Raji (cell line): ENCODE measurements around the gene GREB1.

Experiments
- POLR2A ChIP-seq: IDR thresholded peaks from 2 replicates; pipeline ENCODE4 v1.6.1; 2011; ENCODE audit warnings: low read depth, low read length, control low read depth; ENCODE audit not compliant: insufficient read depth

Gene GREB1

GRCh38 chr2:11629851-11630250 is 96.0 kb downstream of the GREB1 start:
- no peak for TF ChIP-seq POLR2A

DNA sequence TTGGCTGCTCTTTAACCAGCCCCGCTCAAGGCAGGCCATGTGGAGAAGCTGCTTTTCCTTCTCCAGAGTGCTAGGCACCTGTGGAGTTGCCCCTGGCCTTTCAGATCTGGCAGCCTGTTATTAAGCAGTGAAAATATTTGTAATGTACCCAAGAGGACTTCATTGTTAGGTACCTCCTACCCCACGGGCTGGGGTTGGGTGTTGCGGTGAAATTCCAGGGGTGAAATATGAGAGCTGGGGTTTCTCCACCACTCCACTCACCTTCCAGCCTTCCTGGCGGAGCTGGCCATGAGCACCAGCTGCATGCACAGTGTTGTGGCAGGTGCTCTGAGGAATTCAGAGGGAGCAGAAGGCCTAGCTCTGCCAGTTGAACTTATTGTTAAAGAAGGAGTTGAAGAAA is 97.0 kb downstream of the GREB1 start:
- TF ChIP-seq POLR2A = no peak

DNA sequence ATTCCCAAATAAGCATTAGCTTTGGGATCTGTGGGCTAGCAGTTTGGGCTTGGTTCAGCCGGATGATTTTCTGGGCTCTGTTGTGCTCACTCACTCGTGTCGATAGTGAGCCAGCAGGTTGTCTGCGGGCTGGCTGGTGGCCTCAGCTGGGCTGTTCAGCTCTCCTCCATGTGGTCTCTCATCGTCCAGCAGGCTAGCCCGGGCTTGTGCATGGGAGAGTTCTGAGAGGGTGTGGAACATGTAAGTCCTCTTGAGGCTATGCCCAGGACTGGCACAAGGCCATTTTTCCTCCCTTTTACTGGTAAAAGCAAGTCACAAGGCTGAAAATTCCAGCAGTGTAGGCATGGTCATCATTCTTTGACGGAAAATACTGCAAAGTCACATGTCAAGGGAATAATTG is 97.6 kb downstream of the GREB1 start:
- no peak for TF ChIP-seq POLR2A

DNA sequence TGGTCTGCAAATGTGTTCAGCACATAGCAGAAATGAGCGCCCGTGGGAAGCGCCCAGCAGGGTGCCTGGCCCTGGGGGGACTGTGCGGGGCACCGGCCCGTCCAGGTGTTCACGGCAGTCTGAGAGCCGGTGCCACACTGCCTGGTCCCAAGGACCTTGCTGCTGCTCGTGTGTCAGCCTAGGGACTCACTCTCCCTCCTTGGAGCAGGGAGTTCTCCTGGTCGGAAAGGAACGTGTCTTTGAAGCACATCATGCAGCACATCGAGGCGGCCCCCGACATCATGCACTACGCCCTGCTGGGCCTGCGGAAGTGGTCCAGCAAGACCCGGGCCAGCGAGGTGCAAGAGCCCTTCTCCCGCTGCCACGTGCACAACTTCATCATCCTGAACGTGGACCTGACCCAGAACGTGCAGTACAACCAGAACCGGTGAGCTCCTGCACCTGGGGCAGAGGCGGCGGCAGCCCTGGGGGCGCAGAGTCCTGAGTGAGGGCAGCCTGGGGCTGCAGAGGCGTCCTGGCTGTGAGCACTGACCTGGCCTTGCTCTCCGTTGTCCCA is 100.2 kb downstream of the GREB1 start:
- no peak for TF ChIP-seq POLR2A

GRCh38 chr2:11634584-11634983 is 100.7 kb downstream of the GREB1 start:
- no peak for TF ChIP-seq POLR2A

DNA sequence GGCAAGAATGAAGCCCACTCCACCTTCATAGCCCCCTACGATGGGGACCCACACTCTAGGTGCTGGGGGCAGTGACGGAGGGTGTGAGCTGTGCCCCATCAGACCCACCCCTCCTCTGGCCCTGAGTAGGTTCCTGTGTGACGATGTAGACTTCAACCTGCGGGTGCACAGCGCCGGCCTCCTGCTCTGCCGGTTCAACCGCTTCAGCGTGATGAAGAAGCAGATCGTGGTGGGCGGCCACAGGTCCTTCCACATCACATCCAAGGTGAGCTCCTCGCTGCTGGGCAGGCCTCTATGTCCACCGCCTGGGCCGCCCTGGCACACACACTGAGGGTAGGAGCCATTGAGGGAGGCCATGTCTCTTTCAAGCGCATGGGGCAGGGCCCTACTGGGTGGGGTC is 101.3 kb downstream of the GREB1 start:
- TF ChIP-seq POLR2A = no peak

GRCh38 chr2:11636593-11637295 is 102.9 kb downstream of the GREB1 start:
- TF ChIP-seq POLR2A = no peak

DNA sequence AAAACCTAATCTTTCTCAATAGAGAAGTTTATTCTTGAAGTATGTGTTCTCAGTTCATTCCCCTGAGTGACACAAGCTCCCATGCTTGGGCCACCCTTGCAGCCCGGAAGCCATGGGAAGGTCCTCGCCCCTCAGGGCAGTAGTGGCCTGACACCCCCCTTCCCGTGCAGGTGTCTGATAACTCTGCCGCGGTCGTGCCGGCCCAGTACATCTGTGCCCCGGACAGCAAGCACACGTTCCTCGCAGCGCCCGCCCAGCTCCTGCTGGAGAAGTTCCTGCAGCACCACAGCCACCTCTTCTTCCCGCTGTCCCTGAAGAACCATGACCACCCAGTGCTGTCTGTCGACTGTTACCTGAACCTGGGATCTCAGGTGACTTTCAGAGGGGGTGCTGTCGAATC is 103.7 kb downstream of the GREB1 start:
- TF ChIP-seq POLR2A = no peak

DNA sequence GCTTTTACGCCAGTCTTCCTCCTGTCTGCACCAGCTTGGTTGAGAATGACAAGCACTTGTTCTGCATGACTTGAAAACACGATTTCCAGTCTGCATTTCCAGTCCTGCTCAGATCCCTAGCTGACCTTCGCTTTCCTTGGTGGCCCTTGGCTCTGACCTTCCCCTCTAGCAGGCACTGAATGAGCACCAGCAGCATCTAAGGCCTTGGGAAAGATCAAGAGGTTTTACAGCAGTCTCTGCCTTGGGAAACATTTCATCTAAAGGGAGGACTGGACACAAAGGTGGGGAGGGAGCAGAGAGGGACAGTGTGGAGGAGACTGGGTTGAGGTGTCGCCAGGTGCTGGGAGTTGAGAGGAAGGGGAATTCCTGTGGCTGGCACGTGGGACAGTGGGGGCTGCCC is 105.7 kb downstream of the GREB1 start:
- TF ChIP-seq POLR2A = no peak

DNA sequence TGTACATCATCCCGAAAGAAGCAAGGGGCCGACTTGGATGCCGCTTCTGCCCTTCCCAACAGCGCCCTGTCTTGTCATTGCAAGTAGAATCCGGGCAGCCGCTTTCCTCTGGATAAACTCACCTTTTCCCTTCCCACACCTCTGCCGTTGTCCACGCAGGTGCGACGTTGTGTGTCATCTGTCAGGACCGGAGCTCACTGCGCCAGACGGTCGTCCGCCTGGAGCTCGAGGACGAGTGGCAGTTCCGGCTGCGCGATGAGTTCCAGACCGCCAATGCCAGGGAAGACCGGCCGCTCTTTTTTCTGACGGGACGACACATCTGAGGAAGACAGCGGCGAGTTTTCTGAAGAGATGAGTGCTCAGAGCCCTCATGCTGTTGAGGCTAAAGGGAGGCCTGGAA is 106.3 kb downstream of the GREB1 start:
- TF ChIP-seq POLR2A = no peak

DNA sequence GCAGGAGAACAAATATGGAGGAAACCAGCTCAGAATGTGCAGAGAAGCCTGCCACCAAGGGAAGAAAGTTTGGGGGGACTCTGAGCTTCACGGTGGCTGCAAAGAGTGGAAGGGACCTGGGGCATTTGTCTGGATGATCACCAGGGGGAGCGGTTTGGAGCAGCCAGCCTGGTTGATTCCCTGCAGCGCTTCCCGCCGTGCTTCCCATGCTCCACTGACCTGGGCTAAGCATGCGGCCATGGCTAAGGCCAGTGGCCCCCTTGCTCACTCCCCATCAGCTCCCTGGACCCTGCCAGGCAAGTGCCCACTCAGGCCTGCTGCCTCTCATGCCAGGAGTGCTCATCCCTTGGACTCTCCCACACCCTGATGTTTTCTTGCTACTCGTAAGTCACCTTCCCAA is 109.1 kb downstream of the GREB1 start:
- no peak for TF ChIP-seq POLR2A

DNA sequence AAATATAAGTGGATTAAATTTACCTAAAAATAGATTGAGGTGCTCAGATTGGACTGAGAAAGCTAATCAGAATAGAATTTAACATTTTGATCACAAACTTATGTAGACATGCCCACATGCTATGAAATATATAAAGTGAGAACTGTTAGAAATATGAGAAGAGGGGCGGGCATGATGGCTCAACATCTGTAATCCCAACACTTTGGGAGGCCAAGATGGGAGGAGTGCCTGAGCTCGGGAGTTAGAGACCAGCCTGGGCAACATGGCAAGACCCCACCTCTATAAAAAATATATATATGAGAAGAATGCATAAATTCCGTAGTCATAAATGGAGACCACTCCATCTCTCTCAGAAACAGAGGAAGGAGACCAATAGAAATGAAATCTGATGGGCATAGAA is 110.4 kb downstream of the GREB1 start:
- no peak for TF ChIP-seq POLR2A

GRCh38 chr2:11646530-11646929 is 112.7 kb downstream of the GREB1 start:
- no peak for TF ChIP-seq POLR2A

GRCh38 chr2:11647834-11648600 is 114.2 kb downstream of the GREB1 start:
- no peak for TF ChIP-seq POLR2A

- TF ChIP-seq POLR2A = no peak
Measured at GRCh38 chr2:11649093-11649492, 115.2 kb downstream of the GREB1 start.

DNA sequence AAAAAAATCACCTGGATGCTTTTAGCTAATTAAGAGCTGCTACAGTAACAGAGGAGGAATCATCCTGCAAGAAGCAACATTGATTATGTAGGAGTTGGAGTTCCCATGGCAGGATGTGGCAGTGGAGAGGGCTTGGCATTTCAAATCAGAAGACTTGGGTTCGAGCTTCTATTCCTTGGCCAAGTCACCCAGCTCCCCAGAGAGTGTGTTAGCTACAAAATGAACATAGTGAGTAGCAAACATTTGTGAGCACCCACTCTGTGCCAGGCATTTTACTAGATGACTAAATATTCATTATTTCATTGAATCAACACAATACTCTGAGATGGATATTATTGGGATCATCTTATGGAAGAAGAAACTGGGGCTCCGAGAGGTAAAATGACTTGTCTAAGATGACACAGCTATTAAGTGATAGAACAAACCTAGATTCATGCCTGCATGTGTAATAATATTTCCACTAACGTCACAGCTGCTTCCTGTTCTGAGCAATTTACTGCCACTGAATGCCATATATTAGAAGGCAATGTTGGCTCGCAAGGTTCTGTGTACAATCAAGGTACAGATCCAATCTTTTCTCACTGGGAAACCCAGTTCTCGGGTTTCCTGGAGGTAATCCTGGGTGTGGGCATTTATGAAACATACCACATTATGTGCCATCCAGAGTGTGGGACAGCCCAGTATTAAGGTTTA is 118.2 kb downstream of the GREB1 start:
- no peak for TF ChIP-seq POLR2A
